ENCODE data around the gene GLYR1. TPM values are rescaled to one million over a fixed set of nuclear protein-coding genes. Genes with fewer than 3 reads are reported as not detected.

Gene GLYR1
- total and polyA plus RNA-seq, 9 of the 15 experiments (the other 6 are each of a cell fraction or from before 2014, with no cell fraction given) = 6.7 to 99.2 (median 60.2) TPM

- TF ChIP-seq REST (IDR thresholded peaks at IDR 0.05; ENCODE audit: borderline replicate concordance) (no peak), REST (CRISPR knock-in tag; IDR thresholded peaks at IDR 0.05; ENCODE audit: low read depth) (no peak), RAD21 (CRISPR knock-in tag; conservative IDR thresholded peaks at IDR 0.05 in 1 of 2, IDR thresholded peaks at IDR 0.05 in 1 of 2) (no peak), ARID3A (IDR thresholded peaks at IDR 0.05; ENCODE audit: borderline replicate concordance, low read depth, low read length) (no peak), EP400 (IDR thresholded peaks at IDR 0.05) (0 out of 2 replicates have a peak, but pooled peaks have one; percentile 15), CCAR2 (IDR thresholded peaks at IDR 0.05; ENCODE audit: low read depth, low read length) (no peak), MAFG (tag; conservative IDR thresholded peaks at IDR 0.05) (peak; percentile 73), RB1 (IDR thresholded peaks at IDR 0.05; ENCODE audit: low read depth) (no peak), ZSCAN29 (IDR thresholded peaks at IDR 0.05) (no peak), CHCHD3 (CRISPR knock-in tag; IDR thresholded peaks at IDR 0.05) (no peak), SMARCE1 (IDR thresholded peaks at IDR 0.05) (0 out of 2 replicates have a peak, but pooled peaks have one; percentile 31), HNRNPL (IDR thresholded peaks at IDR 0.05; ENCODE audit: low read depth, low read length) (no peak), ZNF75A (CRISPR knock-in tag; IDR thresholded peaks at IDR 0.05) (no peak)
Measured at GRCh38 chr16:4852221-4852872, 5.3 kb upstream of the GLYR1 start (continued).

Measured in K562 (cell line).